ENCODE results near the gene CCP110. TPM values are rescaled to one million over a fixed set of nuclear protein-coding genes. Genes with fewer than 3 reads are reported as not detected.

CCP110 gene
- total RNA-seq, 2 donors from 2014 or later = 22.9 to 30.2 TPM

DNA sequence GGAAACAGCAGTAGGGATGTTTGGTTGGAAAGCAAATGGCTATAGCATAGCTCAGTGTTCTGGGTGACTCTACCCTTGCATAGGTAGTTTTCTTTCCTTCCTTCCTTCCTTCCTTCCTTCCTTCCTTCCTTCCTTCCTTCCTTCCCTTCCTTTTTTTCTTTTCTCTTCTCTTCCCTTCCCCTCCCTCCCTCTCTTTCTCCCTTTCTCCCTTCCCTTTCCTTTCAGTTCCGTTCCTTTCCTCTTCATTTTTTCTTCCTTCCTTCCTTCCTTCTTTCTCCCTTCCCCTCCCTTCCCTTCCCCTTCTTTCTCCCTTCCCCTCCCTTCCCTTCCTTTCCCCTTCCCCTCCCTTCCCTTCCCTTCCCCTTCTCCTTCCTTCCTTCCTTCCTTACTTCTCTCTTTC, 33.1 kb upstream of the CCP110 start:
- H3K4me3 Mint-ChIP-seq = no peak overlapping the region
- H3K36me3 Mint-ChIP-seq (ENCODE audit: insufficient read depth in 2 of 2) = no peaks in the 10 kb centered on the region
- ATAC-seq (replicated peaks in 1 of 2) = no peak
- H3K27ac Mint-ChIP-seq = no peak overlapping the region
- no peaks in the 10 kb centered on the region for H3K27me3 Mint-ChIP-seq (ENCODE audit: low read depth)
- no peaks in the 10 kb centered on the region for H3K9me3 Mint-ChIP-seq
- H3K4me1 Mint-ChIP-seq (ENCODE audit: low read depth) = peaks cover 11% of the 10 kb centered on the region
- DNase-seq = no peak

DNA sequence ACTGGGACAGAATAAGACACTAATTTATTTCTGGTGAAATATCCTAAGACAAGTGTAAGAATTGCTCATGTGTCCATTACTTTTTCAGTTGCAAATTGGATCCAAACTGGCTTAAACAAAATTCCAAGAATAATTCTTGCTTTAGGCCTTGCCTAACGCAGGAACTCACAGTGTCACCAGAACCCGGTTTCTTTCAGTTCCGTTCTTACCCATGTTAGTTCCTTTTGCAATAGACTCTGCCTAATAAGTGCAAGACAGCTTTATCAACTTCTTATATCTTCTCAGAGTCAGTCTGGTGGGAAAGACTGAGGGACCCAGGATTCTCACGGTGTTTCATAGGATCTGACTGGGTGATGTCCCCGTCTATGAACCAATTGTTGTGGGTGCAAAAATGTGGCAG, 26.6 kb upstream of the CCP110 start:
- no peaks in the 10 kb centered on the region for H3K27me3 Mint-ChIP-seq (ENCODE audit: low read depth)
- H3K9me3 Mint-ChIP-seq = no peaks in the 10 kb centered on the region
- no peak overlapping the region for H3K4me3 Mint-ChIP-seq
- H3K4me1 Mint-ChIP-seq (ENCODE audit: low read depth) = peaks cover 11% of the 10 kb centered on the region
- DNase-seq (no peak), ATAC-seq (replicated peaks in 1 of 2) (no peak)
- H3K27ac Mint-ChIP-seq = no peak overlapping the region
- peaks cover 0 to 5% of the 10 kb centered on the region in 2 donors for H3K36me3 Mint-ChIP-seq (ENCODE audit: insufficient read depth in 2 of 2)

DNA sequence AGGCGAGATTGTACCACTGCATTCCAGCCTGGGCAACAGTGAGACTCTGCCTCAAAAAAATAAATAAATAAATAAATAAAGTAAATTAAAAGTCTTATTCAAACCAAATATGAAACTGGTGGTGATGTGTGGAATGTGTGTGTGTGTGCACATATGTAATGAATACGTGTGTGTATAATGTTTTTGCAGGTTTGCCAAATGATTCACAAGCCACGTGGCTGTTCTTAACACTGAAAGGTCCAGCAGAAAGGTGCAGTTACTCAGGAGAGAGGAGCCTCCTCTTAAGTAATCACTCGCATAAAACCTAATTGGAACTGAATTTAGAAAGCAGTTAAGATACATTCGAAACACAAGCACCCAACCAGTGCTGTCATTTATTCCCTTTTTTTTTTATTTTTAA, 24.7 kb upstream of the CCP110 start:
- Mint-ChIP-seq H3K36me3 (ENCODE audit: insufficient read depth in 2 of 2) (peaks cover 4 to 7% of the 10 kb centered on the region in 2 donors), H3K4me3 (no peak overlapping the region), H3K27me3 (ENCODE audit: low read depth) (no peaks in the 10 kb centered on the region), H3K9me3 (no peaks in the 10 kb centered on the region), H3K4me1 (ENCODE audit: low read depth) (peaks cover 3% of the 10 kb centered on the region), H3K27ac (no peak overlapping the region)
- no peak for ATAC-seq (replicated peaks in 1 of 2)
- DNase-seq = no peak

- DNase-seq = no peak
- Mint-ChIP-seq H3K36me3 (ENCODE audit: insufficient read depth in 2 of 2) (peaks cover 7 to 10% of the 10 kb centered on the region in 2 donors), H3K27me3 (ENCODE audit: low read depth) (no peaks in the 10 kb centered on the region)
Observed at GRCh38 chr16:19499481-19499880, 24.3 kb upstream of the CCP110 start.

GRCh38 chr16:19502395-19503131, 21.2 kb upstream of the CCP110 start:
- peaks cover 7 to 16% of the 10 kb centered on the region in 2 donors for H3K36me3 Mint-ChIP-seq (ENCODE audit: insufficient read depth in 2 of 2)
- no peak overlapping the region for H3K27ac Mint-ChIP-seq
- no peak overlapping the region for H3K4me3 Mint-ChIP-seq

More at GRCh38 chr16:19499481-19499880, 24.3 kb upstream of the CCP110 start:
- no peak overlapping the region for H3K4me3 Mint-ChIP-seq
- no peaks in the 10 kb centered on the region for H3K9me3 Mint-ChIP-seq
- ATAC-seq (replicated peaks in 1 of 2) = no peak
- no peaks in the 10 kb centered on the region for H3K4me1 Mint-ChIP-seq (ENCODE audit: low read depth)
- peak overlapping the region; percentile 42 for H3K27ac Mint-ChIP-seq

DNA sequence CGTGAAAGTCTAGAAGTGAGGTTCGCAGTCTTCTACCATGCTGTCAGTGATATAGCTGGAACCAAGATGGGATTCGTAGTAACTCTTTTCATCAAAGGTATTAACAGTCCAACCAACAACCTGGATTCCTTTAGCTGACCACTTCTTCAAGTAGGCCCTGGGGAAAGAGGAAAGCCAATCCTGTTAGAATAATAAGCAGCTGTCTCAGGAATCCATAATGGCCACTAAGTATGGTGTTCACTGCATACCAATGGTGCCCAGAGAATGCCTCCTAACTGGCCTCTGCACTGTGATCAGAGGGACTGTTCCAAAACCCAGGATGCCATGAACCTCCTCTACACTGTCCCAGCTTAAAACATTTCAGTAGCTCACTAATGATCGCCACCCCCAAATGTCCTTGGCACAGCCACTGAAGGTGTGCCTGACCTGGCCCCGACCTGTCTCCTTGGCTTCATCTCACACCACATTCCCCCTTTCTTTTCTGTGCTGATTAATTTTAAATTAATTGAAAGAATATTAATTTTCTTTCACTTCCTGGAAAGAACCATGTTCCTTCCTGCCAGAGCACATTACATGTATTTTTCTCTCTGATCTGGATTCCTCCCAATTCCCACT, 20.2 kb upstream of the CCP110 start:
- DNase-seq (no peak), ATAC-seq (replicated peaks in 1 of 2) (no peak)
- Mint-ChIP-seq H3K27ac (peak overlapping the region; percentile 75), H3K36me3 (ENCODE audit: insufficient read depth in 2 of 2) (peaks cover 7 to 16% of the 10 kb centered on the region in 2 donors), H3K4me3 (no peak overlapping the region), H3K27me3 (ENCODE audit: low read depth) (no peaks in the 10 kb centered on the region), H3K4me1 (ENCODE audit: low read depth) (no peaks in the 10 kb centered on the region), H3K9me3 (no peaks in the 10 kb centered on the region)

More at GRCh38 chr16:19502395-19503131, 21.2 kb upstream of the CCP110 start:
- Mint-ChIP-seq H3K27me3 (ENCODE audit: low read depth) (no peaks in the 10 kb centered on the region), H3K9me3 (no peaks in the 10 kb centered on the region), H3K4me1 (ENCODE audit: low read depth) (no peaks in the 10 kb centered on the region)
- DNase-seq (peak; percentile 64 to 69), ATAC-seq (replicated peaks in 1 of 2) (peak in 1 of 2 donors; percentile 53)

DNA sequence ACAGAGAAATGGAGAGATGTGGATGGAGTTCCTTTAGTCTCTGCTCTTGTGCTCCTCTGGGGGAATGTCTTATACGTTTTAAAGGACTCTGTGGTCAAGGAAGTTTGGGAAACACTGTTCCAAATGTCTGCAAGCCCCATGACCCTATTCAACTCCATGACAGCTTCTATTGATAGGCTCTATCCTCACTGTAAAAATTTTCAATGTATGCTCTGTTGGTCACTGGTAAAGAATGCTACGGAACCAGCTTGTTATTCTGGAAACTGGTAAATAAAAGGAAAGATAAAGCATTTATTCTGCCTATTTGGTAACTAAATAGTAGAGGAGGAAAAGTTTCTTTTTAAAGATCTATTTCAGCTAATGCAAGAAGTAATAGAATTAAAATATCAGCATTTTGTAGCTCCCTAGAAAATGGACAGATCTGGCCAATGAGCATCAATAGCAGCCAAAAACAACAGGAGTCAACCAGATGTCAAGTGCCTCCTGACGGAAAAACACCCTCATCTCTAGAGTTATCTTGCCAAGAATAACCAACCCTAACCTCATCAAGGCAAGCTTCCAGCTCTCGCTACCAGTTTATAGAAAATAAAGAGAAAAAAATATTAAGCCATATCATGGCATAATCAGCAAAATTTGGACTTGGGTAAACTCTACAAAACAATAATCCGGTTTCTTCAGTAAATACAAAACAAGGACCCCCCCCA, 18.0 kb upstream of the CCP110 start:
- Mint-ChIP-seq H3K27me3 (ENCODE audit: low read depth) (no peaks in the 10 kb centered on the region), H3K36me3 (ENCODE audit: insufficient read depth in 2 of 2) (peaks cover 7 to 14% of the 10 kb centered on the region in 2 donors), H3K4me3 (no peak overlapping the region), H3K9me3 (no peaks in the 10 kb centered on the region), H3K4me1 (ENCODE audit: low read depth) (no peaks in the 10 kb centered on the region), H3K27ac (no peak overlapping the region)
- no peak for ATAC-seq (replicated peaks in 1 of 2)
- no peak for DNase-seq

DNA sequence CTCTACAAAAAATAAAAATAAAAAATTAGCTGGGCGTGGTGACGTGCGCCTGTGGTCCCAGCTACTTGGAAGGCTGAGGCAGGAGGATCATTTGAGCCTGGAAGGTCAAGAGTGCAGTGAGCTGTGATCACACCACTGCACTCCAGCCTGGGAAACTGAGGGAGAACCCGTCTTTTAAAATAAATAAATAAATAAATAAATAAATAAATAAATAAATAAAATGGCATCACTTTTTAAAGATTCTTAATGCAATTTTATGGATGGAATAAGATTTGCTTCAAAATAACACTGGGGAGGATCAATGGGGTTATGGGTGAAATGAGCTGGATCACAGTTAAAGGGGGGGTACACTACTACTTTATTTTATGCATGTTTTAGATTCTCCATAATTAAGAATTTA, 16.8 kb upstream of the CCP110 start:
- Mint-ChIP-seq H3K36me3 (ENCODE audit: insufficient read depth in 2 of 2) (peaks cover 7 to 11% of the 10 kb centered on the region in 2 donors), H3K9me3 (no peaks in the 10 kb centered on the region), H3K4me3 (no peak overlapping the region), H3K4me1 (ENCODE audit: low read depth) (no peaks in the 10 kb centered on the region), H3K27me3 (ENCODE audit: low read depth) (no peaks in the 10 kb centered on the region), H3K27ac (no peak overlapping the region)
- ATAC-seq (replicated peaks in 1 of 2) (no peak), DNase-seq (no peak)

DNA sequence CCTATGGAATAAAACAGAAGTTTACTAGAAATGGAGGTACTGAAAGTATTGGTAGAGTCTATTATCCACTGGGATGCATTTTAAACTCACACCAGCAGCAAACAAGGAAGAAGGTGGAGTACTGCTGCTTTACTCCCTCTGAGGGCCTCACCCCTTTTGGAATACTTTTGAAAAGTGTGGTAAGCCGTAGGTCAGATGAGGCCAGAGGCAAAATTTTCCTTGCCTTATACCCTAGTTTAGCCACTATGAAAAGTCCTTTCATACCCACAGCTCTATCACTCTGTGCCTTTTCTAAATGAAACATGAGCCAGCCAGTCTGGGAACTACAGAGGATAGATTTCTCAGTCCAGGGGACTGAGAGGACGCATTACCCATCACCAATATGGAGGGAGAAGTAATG, 15.9 kb upstream of the CCP110 start:
- no peaks in the 10 kb centered on the region for H3K9me3 Mint-ChIP-seq
- no peak overlapping the region for H3K27ac Mint-ChIP-seq
- DNase-seq (no peak), ATAC-seq (replicated peaks in 1 of 2) (no peak)
- no peak overlapping the region for H3K4me3 Mint-ChIP-seq
- no peaks in the 10 kb centered on the region for H3K27me3 Mint-ChIP-seq (ENCODE audit: low read depth)
- H3K4me1 Mint-ChIP-seq (ENCODE audit: low read depth) = no peaks in the 10 kb centered on the region
- peaks cover 6 to 15% of the 10 kb centered on the region in 2 donors for H3K36me3 Mint-ChIP-seq (ENCODE audit: insufficient read depth in 2 of 2)

DNA sequence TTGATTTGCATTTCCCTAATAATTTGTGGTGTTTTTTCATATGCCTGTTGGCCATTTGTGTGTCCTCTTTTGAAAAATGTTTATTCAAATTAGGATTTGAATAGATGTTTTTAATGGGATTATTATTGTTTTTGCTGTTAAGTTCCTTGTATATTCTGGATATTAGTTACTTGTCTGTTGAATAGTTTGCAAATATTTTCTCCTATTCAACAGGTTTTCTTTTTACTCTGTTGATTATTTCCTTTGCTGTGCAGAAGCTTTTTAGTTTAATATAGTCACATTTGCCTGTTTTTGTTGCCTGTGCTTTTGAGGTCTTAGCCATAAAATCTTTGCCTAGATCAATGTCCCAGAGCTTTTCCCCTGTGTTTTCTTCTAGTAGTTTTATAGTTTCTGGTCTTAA, 11.4 kb upstream of the CCP110 start:
- no peak for ATAC-seq (replicated peaks in 1 of 2)
- peaks cover 8% of the 10 kb centered on the region for H3K4me1 Mint-ChIP-seq (ENCODE audit: low read depth)
- no peak for DNase-seq
- H3K9me3 Mint-ChIP-seq = no peaks in the 10 kb centered on the region
- peaks cover 9 to 20% of the 10 kb centered on the region in 2 donors for H3K36me3 Mint-ChIP-seq (ENCODE audit: insufficient read depth in 2 of 2)
- H3K4me3 Mint-ChIP-seq = no peak overlapping the region
- H3K27me3 Mint-ChIP-seq (ENCODE audit: low read depth) = no peaks in the 10 kb centered on the region
- H3K27ac Mint-ChIP-seq = peak overlapping the region; percentile 78

DNA sequence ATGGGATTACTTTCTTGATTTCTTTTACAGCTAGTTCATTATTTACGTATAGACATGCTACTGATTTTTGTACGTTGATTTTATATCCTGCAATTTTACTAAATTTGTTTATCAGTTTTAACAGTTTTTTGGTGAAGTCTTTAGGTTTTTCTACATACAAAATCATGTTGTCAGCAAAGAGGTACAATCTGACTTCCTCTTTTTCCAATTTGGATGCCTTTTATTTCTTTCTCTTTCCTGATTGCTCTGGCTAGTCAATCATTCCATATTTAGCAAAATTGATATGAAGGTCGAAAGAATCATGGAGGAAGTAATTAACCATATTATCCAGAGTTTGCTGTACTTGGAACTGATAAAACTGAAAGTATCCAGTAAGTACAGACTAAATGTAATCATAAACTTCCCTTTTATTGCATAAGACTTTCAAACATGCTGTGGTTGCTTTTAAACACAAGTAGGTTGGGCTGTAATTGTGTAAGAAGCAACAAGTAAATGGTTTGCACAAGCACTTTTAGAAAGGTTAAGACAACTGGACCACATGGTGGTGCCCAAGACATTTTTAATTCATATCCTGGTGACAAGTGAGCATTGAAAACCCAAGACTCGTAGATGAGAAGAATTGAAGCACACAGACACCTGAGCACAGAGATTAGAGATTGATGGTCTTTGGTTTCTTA, 10.2 kb upstream of the CCP110 start:
- peaks cover 9 to 20% of the 10 kb centered on the region in 2 donors for H3K36me3 Mint-ChIP-seq (ENCODE audit: insufficient read depth in 2 of 2)
- no peaks in the 10 kb centered on the region for H3K9me3 Mint-ChIP-seq
- ATAC-seq (replicated peaks in 1 of 2) (no peak), DNase-seq (no peak)
- H3K4me3 Mint-ChIP-seq = no peak overlapping the region
- peaks cover 17% of the 10 kb centered on the region for H3K4me1 Mint-ChIP-seq (ENCODE audit: low read depth)
- H3K27me3 Mint-ChIP-seq (ENCODE audit: low read depth) = no peaks in the 10 kb centered on the region
- no peak overlapping the region for H3K27ac Mint-ChIP-seq

GRCh38 chr16:19515757-19516156, 8.0 kb upstream of the CCP110 start:
- H3K4me3 Mint-ChIP-seq = no peak overlapping the region
- H3K27me3 Mint-ChIP-seq (ENCODE audit: low read depth) = no peaks in the 10 kb centered on the region
- H3K9me3 Mint-ChIP-seq = no peaks in the 10 kb centered on the region
- peaks cover 9 to 23% of the 10 kb centered on the region in 2 donors for H3K36me3 Mint-ChIP-seq (ENCODE audit: insufficient read depth in 2 of 2)
- H3K4me1 Mint-ChIP-seq (ENCODE audit: low read depth) = peaks cover 32% of the 10 kb centered on the region
- no peak overlapping the region for H3K27ac Mint-ChIP-seq
- DNase-seq (no peak), ATAC-seq (replicated peaks in 1 of 2) (no peak)

All from activated T-cell treated with anti-CD3 and anti-CD28 coated beads, Interleukin-2, amount 50 U/mL, for 72 hours (primary cell).